ENCODE data around the gene FLOT1. TPM values are rescaled to one million over a fixed set of nuclear protein-coding genes. Genes with fewer than 3 reads are reported as not detected.
A peak's percentile ranks its signal among the peaks of the same experiment; 100 is the strongest.

The FLOT1 gene
- total and polyA plus RNA-seq, 9 of the 15 experiments (the other 6 are each of a cell fraction or from before 2014, with no cell fraction given): 11.7 to 149 (median 118) TPM

GRCh38 chr6:30722280-30723112 lies 20.0 kb downstream of the FLOT1 start:
- peaks cover 4% of the 10 kb centered on the region for H3K9me1 ChIP-seq (ENCODE audit: control insufficient read depth, insufficient read depth, low read length)
- H3K4me1 ChIP-seq (replicated peaks in 1 of 2; ENCODE audit: control insufficient read depth in 2 of 2, insufficient read depth in 2 of 2, low read length in 2 of 2): peaks cover 19 to 21% of the 10 kb centered on the region in 2 experiments
- no peak overlapping the region for H2AFZ ChIP-seq (ENCODE audit: low read depth, low read length)
- H3K36me3 ChIP-seq (ENCODE audit: control insufficient read depth, insufficient read depth, low read length): peaks cover 57% of the 10 kb centered on the region
- peak; percentile 68 to 92 (median 76) for DNase-seq (ENCODE audit: extremely low read depth in 1 of 4, low spot score in 3 of 4)
- ATAC-seq: no peak
- H3K4me3 ChIP-seq: peak overlapping the region; percentile 89
- peak overlapping the region; percentile 96 for H3K9ac ChIP-seq (ENCODE audit: insufficient read depth in 1 of 2, low read depth in 2 of 2, low read length in 2 of 2)
- H3K27me3 ChIP-seq (ENCODE audit: control insufficient read depth in 2 of 2, insufficient read depth in 2 of 2, low read length in 2 of 2): no peaks in the 10 kb centered on the region
- intact Hi-C loops (cut with micrococcal nuclease) (loop anchor here (1.0 kb wide), 1 partner anchor 43 kb away; no protein-coding TSS in a partner anchor), in situ Hi-C loops (cut with MboI) (loop anchor here (5.0 to 10.0 kb wide), 2 partner anchors 48 to 240 kb away; partner anchors contain the start of gene DHX16)
- FAIRE-seq: peak; percentile 82
- H4K20me1 ChIP-seq (replicated peaks; ENCODE audit: control insufficient read depth, insufficient read depth, low read length): peaks cover 44% of the 10 kb centered on the region
- CTCF ChIA-PET (ENCODE audit: low intra/inter-chr PET ratio): interaction anchor here (0.8 to 5.0 kb wide), 7 partner anchors 9 to 239 kb away, joined by 3 to 92 read pairs (median 9); partner anchors contain the start of gene DHX16
- H3K27ac ChIP-seq (ENCODE audit: extremely low read depth, low read depth, low read length): peak overlapping the region; percentile 91
- 4% methylated on average over 27 of the region's 27 CpGs for WGBS (ENCODE audit: insufficient coverage, low coverage, missing lambda C conversion rate)
- no TSS peak for BruUV-seq (replicated peaks)
- POLR2A ChIA-PET: interaction anchor here (0.6 to 27.1 kb wide), 20 partner anchors 7 to 387 kb away, joined by 3 to 524 read pairs (median 4); partner anchors contain the start of genes GTF2H4 and NRM
- H3K79me2 ChIP-seq (ENCODE audit: control insufficient read depth, insufficient read depth, low read length): peaks cover 81% of the 10 kb centered on the region
- H3K4me2 ChIP-seq (ENCODE audit: insufficient read depth, low read length): peak overlapping the region; percentile 98
- H3K9me3 ChIP-seq (replicated peaks; ENCODE audit: control insufficient read depth, insufficient read depth, low read depth, low read length): no peaks in the 10 kb centered on the region
- no peak for TF ChIP-seq POLR3G (IDR thresholded peaks at IDR 0.05; ENCODE audit: extremely low read depth, insufficient read length, insufficient replicate concordance)
- peak; percentile 81; the same call in 1 of the 2 replicates for TF ChIP-seq ZNF830 (CRISPR knock-in tag; IDR thresholded peaks at IDR 0.05)
- no peak for TF ChIP-seq FOS (IDR thresholded peaks at IDR 0.05; ENCODE audit: extremely low read depth, insufficient read length)
- no peak for TF ChIP-seq GTF2B (IDR thresholded peaks at IDR 0.05; ENCODE audit: extremely low read depth, insufficient read length)
- no peak for TF ChIP-seq PCBP2 (IDR thresholded peaks at IDR 0.05; ENCODE audit: low read depth, low read length, poor library complexity, severe bottlenecking)
- no peak for TF ChIP-seq ZNF124 (CRISPR knock-in tag; IDR thresholded peaks at IDR 0.05)
- TF ChIP-seq, protein P1, sequence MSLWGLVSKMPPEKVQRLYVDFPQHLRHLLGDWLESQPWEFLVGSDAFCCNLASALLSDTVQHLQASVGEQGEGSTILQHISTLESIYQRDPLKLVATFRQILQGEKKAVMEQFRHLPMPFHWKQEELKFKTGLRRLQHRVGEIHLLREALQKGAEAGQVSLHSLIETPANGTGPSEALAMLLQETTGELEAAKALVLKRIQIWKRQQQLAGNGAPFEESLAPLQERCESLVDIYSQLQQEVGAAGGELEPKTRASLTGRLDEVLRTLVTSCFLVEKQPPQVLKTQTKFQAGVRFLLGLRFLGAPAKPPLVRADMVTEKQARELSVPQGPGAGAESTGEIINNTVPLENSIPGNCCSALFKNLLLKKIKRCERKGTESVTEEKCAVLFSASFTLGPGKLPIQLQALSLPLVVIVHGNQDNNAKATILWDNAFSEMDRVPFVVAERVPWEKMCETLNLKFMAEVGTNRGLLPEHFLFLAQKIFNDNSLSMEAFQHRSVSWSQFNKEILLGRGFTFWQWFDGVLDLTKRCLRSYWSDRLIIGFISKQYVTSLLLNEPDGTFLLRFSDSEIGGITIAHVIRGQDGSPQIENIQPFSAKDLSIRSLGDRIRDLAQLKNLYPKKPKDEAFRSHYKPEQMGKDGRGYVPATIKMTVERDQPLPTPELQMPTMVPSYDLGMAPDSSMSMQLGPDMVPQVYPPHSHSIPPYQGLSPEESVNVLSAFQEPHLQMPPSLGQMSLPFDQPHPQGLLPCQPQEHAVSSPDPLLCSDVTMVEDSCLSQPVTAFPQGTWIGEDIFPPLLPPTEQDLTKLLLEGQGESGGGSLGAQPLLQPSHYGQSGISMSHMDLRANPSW (CRISPR knock-in tag; IDR thresholded peaks at IDR 0.05): no peak; the same call in 1 of the 2 replicates
- TF ChIP-seq SMAD1 (IDR thresholded peaks at IDR 0.05; ENCODE audit: low read depth, low read length, partially characterized antibody): no peak
- TF ChIP-seq BRD4 (IDR thresholded peaks at IDR 0.05): no peak
- 0 out of 2 replicates have a peak, but pooled peaks have one; percentile 30 for TF ChIP-seq ZNF175 (CRISPR knock-in tag; IDR thresholded peaks at IDR 0.05; ENCODE audit: low read depth)
- TF ChIP-seq SPI1 (IDR thresholded peaks at IDR 0.05; ENCODE audit: borderline replicate concordance, low read depth, low read length): no peak
- peak; percentile 30; the same call in 1 of the 2 replicates for TF ChIP-seq PRMT5 (CRISPR knock-in tag; IDR thresholded peaks at IDR 0.05)
- TF ChIP-seq ZNF668 (CRISPR knock-in tag; IDR thresholded peaks at IDR 0.05): no peak
- TF ChIP-seq ZMIZ1 (IDR thresholded peaks at IDR 0.05; ENCODE audit: low read depth in 2 of 2, low read length in 2 of 2): no peak
